NCI-H2107 (cell line): Measurements from ENCODE around the gene NDUFB6.
"Not testable (repeated sequence)": the region's sequence is repeated elsewhere in the genome, so short reads cannot be mapped to it uniquely, and the experiment has no call there.

ENCODE experiments used
- DNase-seq: peaks from one replicate; lab custom pipeline; 2025; lab: John Stamatoyannopoulos, UW

NDUFB6 gene

DNA sequence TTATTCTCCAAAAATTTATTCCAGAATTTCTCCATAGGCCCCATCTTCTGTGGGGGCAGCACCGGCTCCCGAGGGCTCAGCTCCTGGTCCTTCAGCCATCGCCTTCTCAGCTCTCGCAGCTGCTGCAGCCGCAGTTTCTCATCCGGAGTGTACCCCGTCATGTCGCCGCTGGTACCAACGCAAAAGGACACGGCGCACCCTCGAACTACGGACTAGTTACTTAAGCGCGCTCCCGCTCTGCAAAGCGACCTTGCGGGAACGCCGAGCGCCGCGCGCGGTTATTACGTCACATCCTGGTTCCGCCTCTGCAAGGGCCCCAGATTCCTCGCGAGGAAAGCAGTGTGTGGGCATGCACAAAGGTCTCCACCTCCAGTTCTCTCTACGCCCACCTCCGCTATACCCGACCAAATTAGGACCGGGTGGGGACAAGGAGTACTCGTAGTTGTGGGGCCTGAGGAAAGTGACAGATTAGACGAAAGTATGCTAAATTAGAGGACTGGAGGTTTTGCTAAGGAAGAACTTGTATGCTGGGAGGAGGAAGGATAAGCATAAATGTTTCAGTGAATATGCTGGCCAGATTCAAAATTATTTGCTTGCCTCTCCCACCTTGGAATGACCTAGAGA is at the start of gene NDUFB6:
NDUFB6 (minus strand) TSS at position 260 of the 624 bp plus-strand sequence; CDS start at position 161, 99 bp downstream.
- peak; percentile 76 for DNase-seq

GRCh38 chr9:32618261-32618660 is 45.3 kb upstream of the NDUFB6 start:
- no peak for DNase-seq

DNA sequence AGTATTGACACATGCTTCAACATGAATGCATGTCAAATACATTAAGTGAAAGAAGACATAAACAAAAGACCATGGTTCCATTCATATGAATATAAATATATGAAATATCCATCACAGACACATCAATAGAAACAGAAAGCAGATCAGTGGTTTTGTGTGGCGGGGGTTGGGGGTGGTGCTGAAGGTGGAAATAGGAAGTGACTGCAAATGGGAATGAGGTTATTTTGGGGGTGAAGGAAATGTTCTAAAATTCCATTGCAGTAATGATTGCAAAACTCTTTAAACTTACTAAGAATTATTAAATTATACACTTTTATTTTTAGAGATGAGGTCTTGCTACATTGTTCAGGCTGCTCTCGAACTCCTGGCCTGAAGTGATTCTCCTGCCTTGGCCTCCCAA is 33.9 kb upstream of the NDUFB6 start:
- no peak for DNase-seq

- DNase-seq = no peak
Measured at GRCh38 chr9:32603914-32604852, 31.2 kb upstream of the NDUFB6 start.

DNA sequence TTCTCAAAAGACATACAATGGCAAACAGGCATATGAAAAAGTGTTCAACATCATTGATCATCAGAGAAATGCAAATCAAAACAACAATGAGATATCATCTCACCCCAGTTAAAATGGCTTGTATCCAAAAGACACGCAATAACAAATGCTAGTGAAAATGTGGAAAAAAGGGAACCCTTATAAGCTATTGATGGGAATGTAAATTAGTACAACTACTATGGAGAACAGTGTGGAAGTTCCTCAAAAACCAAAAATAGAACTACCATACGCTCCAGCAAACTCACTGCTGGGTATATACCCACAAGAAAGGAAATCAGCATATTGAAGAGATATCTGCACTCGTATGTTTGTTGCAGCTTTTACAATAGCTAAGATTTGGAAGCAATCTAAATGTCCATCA is 26.1 kb upstream of the NDUFB6 start:
- not testable (repeated sequence) for DNase-seq

GRCh38 chr9:32596936-32597335 is 24.0 kb upstream of the NDUFB6 start:
- no peak for DNase-seq

DNA sequence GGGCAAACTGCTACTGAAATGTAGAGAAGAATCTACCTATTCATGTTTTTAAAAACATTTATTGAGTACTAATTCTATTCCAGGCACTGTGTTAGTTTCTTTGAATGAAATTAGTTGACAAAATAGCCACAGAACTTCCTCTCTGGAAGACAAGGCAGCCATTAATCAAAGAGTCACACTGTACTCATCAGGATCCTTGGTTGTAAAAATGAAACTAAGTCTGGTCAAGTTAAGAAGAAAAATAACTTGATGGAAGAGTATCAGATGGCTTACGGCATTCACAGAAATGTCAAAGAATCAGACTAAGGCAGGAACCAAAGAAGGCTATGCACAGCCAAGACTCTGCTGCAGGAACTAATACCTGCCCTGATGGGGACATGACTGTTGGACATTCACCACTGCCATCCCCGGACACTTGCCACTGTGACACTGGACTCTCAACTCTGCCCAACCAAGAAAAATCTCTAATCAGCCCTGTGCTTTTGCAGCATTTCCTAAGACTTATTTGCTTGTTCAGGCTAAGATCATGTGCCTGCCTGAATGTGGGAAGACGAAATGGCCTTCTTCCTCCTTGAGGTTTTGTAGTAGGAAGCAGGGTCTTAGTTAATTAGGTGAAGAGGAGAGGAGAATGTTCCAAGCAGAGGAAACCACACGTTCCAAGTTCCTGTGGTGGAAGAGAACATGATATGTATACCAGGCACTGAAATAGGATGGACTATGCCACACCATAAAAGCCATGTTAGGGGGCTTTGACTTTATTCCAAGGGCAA is 23.3 kb upstream of the NDUFB6 start:
- no peak for DNase-seq

DNA sequence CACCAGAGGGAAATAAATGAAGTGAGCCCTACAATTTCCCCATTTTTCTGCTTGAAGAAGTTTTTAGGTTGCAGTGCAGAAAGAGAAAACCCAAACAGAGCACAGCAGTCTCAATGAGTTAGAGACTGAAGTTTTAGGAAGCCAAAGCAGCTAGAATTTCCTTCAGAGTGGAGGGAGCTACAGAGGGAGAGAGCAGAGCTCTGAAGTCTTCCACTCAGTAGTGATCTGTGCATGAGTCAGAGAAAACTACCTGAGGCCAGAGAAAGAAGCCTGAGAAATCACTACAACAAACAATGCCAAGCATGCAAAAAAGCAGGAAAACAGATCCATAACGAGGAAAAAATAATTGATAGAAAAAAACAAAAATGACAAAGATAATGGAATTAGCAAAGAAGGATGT is 17.9 kb upstream of the NDUFB6 start:
- no peak for DNase-seq

- no peak for DNase-seq
Measured at GRCh38 chr9:32590476-32590875, 17.5 kb upstream of the NDUFB6 start.

- DNase-seq = peak; percentile 12
Measured at GRCh38 chr9:32589083-32589723, 16.2 kb upstream of the NDUFB6 start.

GRCh38 chr9:32587901-32588300 is 14.9 kb upstream of the NDUFB6 start:
- DNase-seq = no peak

GRCh38 chr9:32584784-32585183 is 11.8 kb upstream of the NDUFB6 start:
- no peak for DNase-seq

- peak; percentile 18 for DNase-seq
Measured at GRCh38 chr9:32581512-32582143, 8.7 kb upstream of the NDUFB6 start.

DNA sequence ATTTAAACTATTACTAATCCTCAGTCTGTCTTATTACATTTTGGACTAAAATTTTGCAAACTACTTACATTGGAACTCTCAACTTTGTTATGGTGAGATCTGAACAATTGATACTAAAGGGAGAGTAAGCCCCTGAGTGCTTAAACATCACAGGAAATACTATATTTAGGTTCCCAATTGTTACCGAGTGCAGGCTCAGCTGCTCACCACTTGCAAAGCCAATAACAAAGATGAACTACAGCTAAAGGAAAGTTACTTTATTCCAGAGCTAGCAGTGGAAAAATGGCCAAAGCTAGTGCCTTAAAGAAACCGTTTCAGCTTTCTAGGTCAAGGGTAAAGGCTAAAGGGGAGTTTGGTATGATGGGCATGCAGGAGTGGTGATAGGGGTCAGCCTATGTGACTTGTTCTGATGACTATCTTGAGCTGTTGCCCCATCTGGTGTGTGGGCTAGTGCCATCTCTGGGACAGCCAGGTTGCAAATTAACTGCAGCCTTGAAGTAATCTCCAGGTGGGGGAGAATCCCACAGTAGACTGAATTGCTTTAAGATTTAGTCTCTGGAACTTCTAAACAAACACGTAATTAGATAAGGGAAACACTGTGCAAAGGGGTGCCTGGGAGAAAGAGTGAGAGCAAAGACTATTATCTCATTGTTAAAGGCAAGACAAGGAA is 7.8 kb upstream of the NDUFB6 start:
- no peak for DNase-seq

DNA sequence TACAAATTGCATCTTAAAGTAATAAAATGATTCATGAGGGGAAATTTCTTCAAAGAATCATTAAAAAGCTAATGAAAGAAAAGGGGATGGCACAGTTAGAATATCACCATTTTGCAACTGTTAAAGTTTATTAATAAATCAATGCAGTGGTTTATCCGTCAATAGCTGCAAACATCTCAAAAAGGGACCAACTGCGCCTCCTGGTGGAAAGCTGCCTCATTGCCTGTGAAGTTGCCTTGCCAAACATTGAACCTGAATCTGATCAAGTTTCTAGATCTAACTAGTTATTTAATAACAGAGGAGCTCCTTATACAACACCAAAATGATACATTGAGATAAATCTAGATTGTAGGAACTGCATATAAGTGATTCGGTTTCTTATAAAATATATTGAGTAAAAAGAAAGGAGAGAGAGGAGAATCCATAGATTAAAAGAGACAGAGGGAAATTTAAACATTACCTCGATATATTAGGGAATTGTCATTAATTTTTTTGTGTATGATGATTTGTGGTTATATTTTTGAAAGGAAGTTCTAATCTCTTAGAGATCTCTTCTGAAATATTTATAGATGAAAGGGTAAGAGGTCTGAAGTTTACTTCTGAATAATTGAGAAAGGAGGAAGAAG is 6.9 kb upstream of the NDUFB6 start:
- DNase-seq = peak; percentile 16

DNA sequence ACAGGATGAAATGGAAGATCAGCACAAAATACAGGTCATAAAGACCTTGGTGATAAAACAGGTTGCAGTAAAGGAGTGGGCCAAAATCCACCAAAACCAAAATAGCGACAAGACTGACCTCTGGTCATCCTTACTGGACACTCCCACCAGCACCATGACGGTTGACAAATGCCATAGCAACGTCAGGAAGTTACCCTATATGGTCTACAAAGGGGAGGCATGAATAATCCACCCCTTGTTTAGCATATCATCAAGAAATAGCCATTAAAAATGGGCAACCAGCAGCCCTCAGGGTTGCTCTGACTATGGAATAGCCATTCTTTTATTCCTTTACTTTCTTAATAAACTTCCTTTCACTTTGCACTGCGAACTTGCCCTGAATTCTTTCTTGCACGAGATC is 6.0 kb upstream of the NDUFB6 start:
- no peak for DNase-seq

GRCh38 chr9:32577316-32577715 is 4.4 kb upstream of the NDUFB6 start:
- no peak for DNase-seq

DNA sequence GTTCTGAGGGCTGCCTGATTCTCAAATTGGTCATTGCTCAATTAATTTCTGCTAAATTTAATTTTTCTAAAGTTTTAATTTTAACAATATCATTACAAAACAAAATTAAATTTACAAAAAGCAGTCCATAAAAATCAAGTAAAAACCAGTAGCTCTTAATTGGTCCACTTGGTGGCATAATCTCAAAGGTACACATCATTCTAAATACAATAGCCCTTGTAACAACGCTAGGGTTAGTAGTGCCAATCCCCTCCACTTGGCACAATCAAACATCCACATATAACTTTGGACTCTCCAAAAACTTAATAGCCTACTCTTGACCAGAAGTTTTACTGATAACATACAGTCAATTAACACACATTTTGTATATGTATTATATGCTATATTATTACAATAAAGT is 1.9 kb upstream of the NDUFB6 start:
- DNase-seq = no peak

GRCh38 chr9:32573821-32574220 is 862 bp upstream of the NDUFB6 start:
- DNase-seq = no peak
